ENCODE results near the gene CDNF.

DNA sequence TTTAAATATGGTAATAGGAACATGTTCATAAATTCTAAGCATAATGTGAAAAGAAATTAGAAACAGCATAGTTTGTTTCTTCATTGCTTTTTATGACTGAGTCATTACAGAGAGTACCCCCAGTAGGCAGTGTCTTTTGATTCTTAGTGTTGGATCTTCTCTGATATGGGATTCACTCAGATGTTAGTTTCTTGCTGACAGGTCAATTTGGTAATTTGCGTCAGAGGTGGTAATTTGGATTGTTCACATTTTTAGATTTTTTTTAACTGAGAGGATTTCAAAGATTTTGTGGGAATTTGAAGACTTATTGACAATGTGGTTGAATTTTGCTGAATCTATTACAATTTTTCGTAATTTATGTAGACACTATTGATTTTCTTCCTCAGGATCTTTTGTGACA lies 2.3 kb upstream of the CDNF start:
- TF ChIP-seq, protein P1, sequence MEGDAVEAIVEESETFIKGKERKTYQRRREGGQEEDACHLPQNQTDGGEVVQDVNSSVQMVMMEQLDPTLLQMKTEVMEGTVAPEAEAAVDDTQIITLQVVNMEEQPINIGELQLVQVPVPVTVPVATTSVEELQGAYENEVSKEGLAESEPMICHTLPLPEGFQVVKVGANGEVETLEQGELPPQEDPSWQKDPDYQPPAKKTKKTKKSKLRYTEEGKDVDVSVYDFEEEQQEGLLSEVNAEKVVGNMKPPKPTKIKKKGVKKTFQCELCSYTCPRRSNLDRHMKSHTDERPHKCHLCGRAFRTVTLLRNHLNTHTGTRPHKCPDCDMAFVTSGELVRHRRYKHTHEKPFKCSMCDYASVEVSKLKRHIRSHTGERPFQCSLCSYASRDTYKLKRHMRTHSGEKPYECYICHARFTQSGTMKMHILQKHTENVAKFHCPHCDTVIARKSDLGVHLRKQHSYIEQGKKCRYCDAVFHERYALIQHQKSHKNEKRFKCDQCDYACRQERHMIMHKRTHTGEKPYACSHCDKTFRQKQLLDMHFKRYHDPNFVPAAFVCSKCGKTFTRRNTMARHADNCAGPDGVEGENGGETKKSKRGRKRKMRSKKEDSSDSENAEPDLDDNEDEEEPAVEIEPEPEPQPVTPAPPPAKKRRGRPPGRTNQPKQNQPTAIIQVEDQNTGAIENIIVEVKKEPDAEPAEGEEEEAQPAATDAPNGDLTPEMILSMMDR (IDR thresholded peaks at IDR 0.05) = no peak
- TF ChIP-seq POLR2A (IDR thresholded peaks at IDR 0.05) = no peak
- no peak for TF ChIP-seq EP300 (IDR thresholded peaks at IDR 0.05; ENCODE audit: low read depth)
- TF ChIP-seq POLR2AphosphoS5 (IDR thresholded peaks at IDR 0.05) = no peak
